ENCODE measurements around the gene CDHR5.
A peak's percentile ranks its signal among the peaks of the same experiment; 100 is the strongest.
"Not testable (repeated sequence)": the region's sequence is repeated elsewhere in the genome, so short reads cannot be mapped to it uniquely, and the experiment has no call there.

CDHR5 gene

GRCh38 chr11:574632-575312, 50.0 kb downstream of the CDHR5 start:
- Histone ChIP-seq H3K4me3 (ENCODE audit: low read length) (peak overlapping the region; percentile 78), H3K27ac (ENCODE audit: low read depth, low read length) (no peak overlapping the region)

GRCh38 chr11:574031-574570, 50.7 kb downstream of the CDHR5 start:
- not testable (repeated sequence) for H3K4me3 ChIP-seq (ENCODE audit: low read length); H3F3A ChIP-seq (ENCODE audit: control insufficient read depth, insufficient read depth); H3K27ac ChIP-seq (ENCODE audit: low read depth, low read length); H3K4me2 ChIP-seq (ENCODE audit: low read length); H3K9me3 ChIP-seq (ENCODE audit: control insufficient read depth, insufficient read depth, low read length); H3K9me2 ChIP-seq (replicated peaks; ENCODE audit: control insufficient read depth, low read length)
- H3K27me3 ChIP-seq (ENCODE audit: control insufficient read depth, low read length): peaks cover 10% of the 10 kb centered on the region
- peaks cover 30% of the 10 kb centered on the region for H3K79me2 ChIP-seq (ENCODE audit: control insufficient read depth, low read length)
- H3K4me1 ChIP-seq (ENCODE audit: control insufficient read depth, low read length): peaks cover 39% of the 10 kb centered on the region
- H4K20me1 ChIP-seq (ENCODE audit: control insufficient read depth, insufficient read depth, low read depth, low read length): peaks cover 13% of the 10 kb centered on the region
- peaks cover 20% of the 10 kb centered on the region for H3K36me3 ChIP-seq (ENCODE audit: control insufficient read depth, low read length)

More at GRCh38 chr11:574632-575312, 50.0 kb downstream of the CDHR5 start:
- Histone ChIP-seq H3F3A (ENCODE audit: control insufficient read depth, insufficient read depth) (no peaks in the 10 kb centered on the region), H3K9me2 (replicated peaks; ENCODE audit: control insufficient read depth, low read length) (no peaks in the 10 kb centered on the region), H3K36me3 (ENCODE audit: control insufficient read depth, low read length) (peaks cover 25% of the 10 kb centered on the region), H3K4me2 (ENCODE audit: low read length) (peak overlapping the region; percentile 97), H3K79me2 (ENCODE audit: control insufficient read depth, low read length) (peaks cover 36% of the 10 kb centered on the region), H3K27me3 (ENCODE audit: control insufficient read depth, low read length) (peaks cover 8% of the 10 kb centered on the region), H3K4me1 (ENCODE audit: control insufficient read depth, low read length) (peaks cover 32% of the 10 kb centered on the region), H4K20me1 (ENCODE audit: control insufficient read depth, insufficient read depth, low read depth, low read length) (peaks cover 18% of the 10 kb centered on the region), H3K9me3 (ENCODE audit: control insufficient read depth, insufficient read depth, low read length) (no peaks in the 10 kb centered on the region)
- no peak for TF ChIP-seq CTCF (IDR thresholded peaks at IDR 0.05; ENCODE audit: low read depth, low read length, poor library complexity, severe bottlenecking)
- TF ChIP-seq EZH2phosphoT487 (IDR thresholded peaks at IDR 0.05; ENCODE audit: borderline replicate concordance, low read length): no peak

- Histone ChIP-seq H4K20me1 (ENCODE audit: control insufficient read depth, insufficient read depth, low read depth, low read length) (peaks cover 11% of the 10 kb centered on the region), H3K27ac (ENCODE audit: low read depth, low read length) (no peak overlapping the region), H3K4me2 (ENCODE audit: low read length) (no peak overlapping the region), H3K4me1 (ENCODE audit: control insufficient read depth, low read length) (peaks cover 35% of the 10 kb centered on the region), H3K9me3 (ENCODE audit: control insufficient read depth, insufficient read depth, low read length) (no peaks in the 10 kb centered on the region), H3F3A (ENCODE audit: control insufficient read depth, insufficient read depth) (no peaks in the 10 kb centered on the region), H3K36me3 (ENCODE audit: control insufficient read depth, low read length) (peaks cover 15% of the 10 kb centered on the region), H3K9me2 (replicated peaks; ENCODE audit: control insufficient read depth, low read length) (no peaks in the 10 kb centered on the region), H3K4me3 (ENCODE audit: low read length) (no peak overlapping the region), H3K79me2 (ENCODE audit: control insufficient read depth, low read length) (peaks cover 21% of the 10 kb centered on the region), H3K27me3 (ENCODE audit: control insufficient read depth, low read length) (peaks cover 10% of the 10 kb centered on the region)
- TF ChIP-seq CTCF (IDR thresholded peaks at IDR 0.05; ENCODE audit: low read depth, low read length, poor library complexity, severe bottlenecking): no peak
- TF ChIP-seq EZH2phosphoT487 (IDR thresholded peaks at IDR 0.05; ENCODE audit: borderline replicate concordance, low read length): no peak
Observed at GRCh38 chr11:573146-573759, 51.5 kb downstream of the CDHR5 start.

- H3K4me2 ChIP-seq (ENCODE audit: low read length): no peak overlapping the region
- H3F3A ChIP-seq (ENCODE audit: control insufficient read depth, insufficient read depth): no peaks in the 10 kb centered on the region
- H3K36me3 ChIP-seq (ENCODE audit: control insufficient read depth, low read length): peaks cover 12% of the 10 kb centered on the region
Observed at GRCh38 chr11:571802-572185, 53.0 kb downstream of the CDHR5 start.

More at GRCh38 chr11:571802-572185, 53.0 kb downstream of the CDHR5 start:
- Histone ChIP-seq H3K9me2 (replicated peaks; ENCODE audit: control insufficient read depth, low read length) (no peaks in the 10 kb centered on the region), H3K27me3 (ENCODE audit: control insufficient read depth, low read length) (peaks cover 10% of the 10 kb centered on the region), H3K9me3 (ENCODE audit: control insufficient read depth, insufficient read depth, low read length) (no peaks in the 10 kb centered on the region), H3K4me3 (ENCODE audit: low read length) (no peak overlapping the region), H3K4me1 (ENCODE audit: control insufficient read depth, low read length) (peaks cover 35% of the 10 kb centered on the region), H3K79me2 (ENCODE audit: control insufficient read depth, low read length) (peaks cover 17% of the 10 kb centered on the region), H4K20me1 (ENCODE audit: control insufficient read depth, insufficient read depth, low read depth, low read length) (no peaks in the 10 kb centered on the region; the same call in 1 of the 2 replicates), H3K27ac (ENCODE audit: low read depth, low read length) (no peak overlapping the region)
- TF ChIP-seq CTCF (IDR thresholded peaks at IDR 0.05; ENCODE audit: low read depth, low read length, poor library complexity, severe bottlenecking): no peak
- no peak for TF ChIP-seq EZH2phosphoT487 (IDR thresholded peaks at IDR 0.05; ENCODE audit: borderline replicate concordance, low read length)
